HUES6 (cell line): ENCODE results near the gene HOXC10.
A peak's percentile ranks its signal among the peaks of the same experiment; 100 is the strongest.

Source experiments
- H3K27ac ChIP-seq: 2 replicates; pipeline ENCODE4 v1.7.0; 2013; ENCODE audit warnings: low read depth, mild to moderate bottlenecking, low read length, inconsistent platforms
- H3K27me3 ChIP-seq: 2 replicates; pipeline ENCODE4 v1.6.1; 2013; ENCODE audit warnings: low read length; ENCODE audit not compliant: control insufficient read depth, insufficient read depth
- H3K36me3 ChIP-seq: 2 replicates; pipeline ENCODE4 v1.6.1; 2013; ENCODE audit warnings: low read length; ENCODE audit not compliant: control insufficient read depth, insufficient read depth
- H3K4me1 ChIP-seq: 2 replicates; pipeline ENCODE4 v1.6.1; 2013; ENCODE audit warnings: low read length; ENCODE audit not compliant: control insufficient read depth, insufficient read depth
- H3K4me3 ChIP-seq: 2 replicates; pipeline ENCODE4 v1.5.1; 2013; ENCODE audit warnings: low read depth, low read length
- H3K9ac ChIP-seq: one replicate; pipeline ENCODE4 v1.6.1; 2013; ENCODE audit warnings: mild to moderate bottlenecking, low read length
- H3K9me3 ChIP-seq: 2 replicates; pipeline ENCODE4 v1.6.1; 2013; ENCODE audit warnings: low read depth, low read length; ENCODE audit not compliant: control insufficient read depth, insufficient read depth

Gene HOXC10

GRCh38 chr12:53996240-53997203, 11.6 kb downstream of the HOXC10 start:
- H3K36me3 ChIP-seq: no peaks in the 10 kb centered on the region

DNA sequence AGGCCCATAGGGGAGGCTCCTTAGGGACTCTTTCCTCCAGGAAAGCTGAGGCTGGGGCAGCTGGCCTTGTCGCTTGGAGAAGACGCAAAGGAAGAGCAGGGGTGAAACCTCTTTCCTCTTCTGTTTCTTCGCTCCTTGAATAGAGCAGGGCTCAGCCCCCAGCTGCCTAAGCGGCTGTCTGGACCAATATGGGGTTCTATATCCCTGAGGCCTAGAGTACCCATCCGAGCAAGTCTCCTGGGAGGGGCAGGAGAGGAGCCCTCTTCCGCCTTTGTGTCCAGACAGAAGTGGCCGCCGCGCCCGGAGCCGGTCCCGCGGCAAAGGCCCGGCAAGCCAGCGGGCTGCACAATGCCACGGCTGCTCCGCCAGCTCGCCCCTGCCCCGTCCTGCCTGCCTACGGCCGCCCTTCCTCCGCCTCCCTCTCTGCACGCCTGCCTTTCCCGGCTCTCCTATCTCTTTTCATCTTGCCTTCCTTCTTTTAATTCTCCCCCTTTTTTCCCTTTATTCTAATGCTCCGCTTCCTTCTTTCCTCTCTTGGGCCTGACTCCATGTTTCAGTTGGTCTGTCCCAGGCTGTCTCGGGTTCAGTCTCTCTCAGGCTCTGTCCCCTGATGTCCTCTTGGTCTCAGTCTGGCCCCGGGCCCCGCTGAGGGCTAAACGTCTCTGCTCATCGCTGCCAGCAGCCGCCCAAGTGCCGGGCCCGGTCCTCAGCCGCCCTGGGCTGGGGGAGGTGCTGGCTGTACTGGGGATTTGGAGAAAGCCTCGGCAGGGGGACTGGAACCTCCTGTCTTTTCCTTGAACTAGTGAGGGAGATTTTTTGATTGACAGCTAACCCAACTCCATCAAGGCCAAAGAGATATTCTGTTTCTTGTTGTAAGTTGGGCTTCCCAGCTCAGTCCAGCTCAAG, 12.5 kb downstream of the HOXC10 start:
- H3K36me3 ChIP-seq: no peaks in the 10 kb centered on the region
- peaks cover 5% of the 10 kb centered on the region; the same call in 1 of the 2 replicates for H3K4me1 ChIP-seq
- H3K9me3 ChIP-seq: no peaks in the 10 kb centered on the region
- peaks cover 100% of the 10 kb centered on the region for H3K27me3 ChIP-seq
- no peak overlapping the region for H3K27ac ChIP-seq
- H3K9ac ChIP-seq: peak overlapping the region; percentile 51
- H3K4me3 ChIP-seq: peak overlapping the region; percentile 18; the same call in 1 of the 2 replicates

More at GRCh38 chr12:53996240-53997203, 11.6 kb downstream of the HOXC10 start:
- H3K9ac ChIP-seq: peak overlapping the region; percentile 51
- H3K27me3 ChIP-seq: peaks cover 100% of the 10 kb centered on the region
- no peak overlapping the region for H3K27ac ChIP-seq
- H3K9me3 ChIP-seq: no peaks in the 10 kb centered on the region
- H3K4me3 ChIP-seq: peak overlapping the region; percentile 44
- peaks cover 5% of the 10 kb centered on the region; the same call in 1 of the 2 replicates for H3K4me1 ChIP-seq

GRCh38 chr12:53998110-53998899, 13.4 kb downstream of the HOXC10 start:
- Histone ChIP-seq H3K27ac (no peak overlapping the region), H3K9ac (peak overlapping the region; percentile 51), H3K4me1 (peaks cover 5% of the 10 kb centered on the region; the same call in 1 of the 2 replicates), H3K9me3 (no peaks in the 10 kb centered on the region), H3K4me3 (peak overlapping the region; percentile 20; the same call in 1 of the 2 replicates), H3K27me3 (peaks cover 100% of the 10 kb centered on the region), H3K36me3 (no peaks in the 10 kb centered on the region)

- Histone ChIP-seq H3K27me3 (peaks cover 100% of the 10 kb centered on the region), H3K27ac (no peak overlapping the region), H3K9me3 (no peaks in the 10 kb centered on the region), H3K36me3 (no peaks in the 10 kb centered on the region), H3K4me3 (peak overlapping the region; percentile 20; the same call in 1 of the 2 replicates), H3K4me1 (peaks cover 5% of the 10 kb centered on the region; the same call in 1 of the 2 replicates), H3K9ac (peak overlapping the region; percentile 51)
Observed at GRCh38 chr12:53998900-53999236, 13.9 kb downstream of the HOXC10 start.

DNA sequence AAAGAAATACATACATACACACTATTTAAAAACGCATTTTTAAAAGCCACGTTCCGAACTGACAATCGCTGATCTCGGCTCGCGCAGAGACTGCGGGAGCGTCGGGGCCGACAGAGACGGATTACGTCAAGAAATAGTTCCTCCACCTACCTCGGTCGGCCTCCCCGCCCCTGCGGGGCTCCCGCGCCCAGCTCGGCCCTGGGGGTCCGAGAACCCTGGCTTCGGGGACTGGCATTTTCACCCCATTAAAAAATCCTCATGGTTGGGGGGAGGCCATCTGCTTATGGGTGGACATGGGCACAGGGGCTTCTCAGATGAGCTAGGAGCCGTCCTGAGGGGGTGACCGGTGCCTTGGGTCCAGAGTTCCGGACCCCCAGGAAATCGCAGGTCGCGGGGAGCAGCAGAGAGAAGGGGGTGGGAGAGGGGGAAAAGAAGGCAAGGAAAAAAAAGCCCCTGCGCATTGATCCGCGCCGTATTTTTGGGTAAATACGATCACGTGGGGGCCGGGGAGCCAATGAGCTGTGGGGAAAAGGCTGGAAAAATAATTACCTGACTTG, 14.7 kb downstream of the HOXC10 start:
- no peaks in the 10 kb centered on the region for H3K36me3 ChIP-seq
- H3K4me1 ChIP-seq: peaks cover 5% of the 10 kb centered on the region; the same call in 1 of the 2 replicates
- peaks cover 100% of the 10 kb centered on the region for H3K27me3 ChIP-seq
- no peaks in the 10 kb centered on the region for H3K9me3 ChIP-seq
- no peak overlapping the region for H3K27ac ChIP-seq
- H3K4me3 ChIP-seq: peak overlapping the region; percentile 55
- peak overlapping the region; percentile 85 for H3K9ac ChIP-seq

DNA sequence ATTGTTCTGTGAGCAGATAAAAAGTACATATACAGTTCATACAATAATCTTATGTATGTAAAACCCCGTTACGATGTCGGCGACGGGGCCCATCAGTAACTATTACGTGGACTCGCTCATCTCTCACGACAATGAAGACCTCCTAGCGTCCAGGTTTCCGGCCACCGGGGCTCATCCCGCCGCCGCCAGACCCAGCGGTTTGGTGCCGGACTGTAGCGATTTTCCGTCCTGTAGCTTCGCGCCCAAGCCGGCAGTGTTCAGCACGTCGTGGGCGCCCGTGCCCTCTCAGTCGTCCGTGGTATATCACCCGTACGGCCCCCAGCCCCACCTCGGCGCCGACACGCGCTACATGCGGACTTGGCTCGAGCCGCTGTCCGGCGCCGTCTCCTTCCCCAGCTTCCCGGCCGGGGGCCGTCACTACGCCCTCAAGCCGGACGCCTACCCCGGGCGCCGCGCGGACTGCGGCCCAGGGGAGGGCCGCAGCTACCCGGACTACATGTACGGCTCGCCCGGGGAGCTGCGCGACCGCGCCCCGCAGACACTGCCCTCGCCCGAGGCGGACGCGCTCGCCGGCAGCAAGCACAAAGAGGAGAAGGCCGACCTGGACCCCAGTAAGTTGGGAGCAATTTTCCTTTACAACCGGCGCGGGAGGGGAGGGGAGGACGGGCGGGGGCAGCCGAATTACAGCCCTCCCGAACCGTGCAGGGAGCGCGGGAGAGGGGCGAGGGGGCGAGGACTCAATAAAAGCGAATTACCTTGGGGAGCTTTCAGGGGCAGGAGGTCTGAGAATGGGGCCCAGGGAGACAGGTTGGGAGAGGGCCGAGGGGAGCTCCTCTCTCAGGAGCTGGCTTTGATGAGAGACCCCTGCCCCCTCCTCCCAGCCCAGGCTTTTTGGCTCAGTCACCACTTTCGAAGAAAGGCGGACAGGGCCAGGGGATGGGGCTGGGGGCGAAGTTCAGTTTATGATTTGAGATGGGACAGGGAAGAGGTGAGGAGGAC, 15.5 kb downstream of the HOXC10 start, which contains the start of gene HOXC9:
Gene HOXC9 (plus strand): TSS at position 46 of the 999 bp plus-strand sequence. CDS start 28 bp downstream, at position 74.
- Histone ChIP-seq H3K4me3 (peak within 1 kb of the TSS; percentile 55), H3K9me3 (no peaks in the 10 kb centered on the region), H3K27me3 (peaks cover 100% of the 10 kb centered on the region), H3K36me3 (no peaks in the 10 kb centered on the region), H3K4me1 (0 out of 2 replicates have a peak, but pooled peaks cover 3% of the 10 kb centered on the region), H3K27ac (no peak within 1 kb of the TSS), H3K9ac (peak within 1 kb of the TSS; percentile 85)

- Histone ChIP-seq H3K9me3 (no peaks in the 10 kb centered on the region), H3K9ac (peak overlapping the region; percentile 85), H3K27ac (no peak overlapping the region), H3K27me3 (peaks cover 100% of the 10 kb centered on the region), H3K4me1 (peaks cover 3% of the 10 kb centered on the region; the same call in 1 of the 2 replicates), H3K4me3 (peak overlapping the region; percentile 14; the same call in 1 of the 2 replicates), H3K36me3 (no peaks in the 10 kb centered on the region)
Observed at GRCh38 chr12:54001283-54002187, 16.6 kb downstream of the HOXC10 start.

GRCh38 chr12:54002278-54002914, 17.4 kb downstream of the HOXC10 start:
- no peak overlapping the region for H3K27ac ChIP-seq
- peaks cover 100% of the 10 kb centered on the region for H3K27me3 ChIP-seq
- H3K4me3 ChIP-seq: no peak overlapping the region
- peaks cover 3% of the 10 kb centered on the region; the same call in 1 of the 2 replicates for H3K4me1 ChIP-seq
- H3K9ac ChIP-seq: peak overlapping the region; percentile 71
- H3K36me3 ChIP-seq: no peaks in the 10 kb centered on the region
- H3K9me3 ChIP-seq: no peaks in the 10 kb centered on the region
